Endodermal cell (in vitro differentiated cells): ENCODE measurements around the gene IPCEF1. TPM values are rescaled to one million over a fixed set of nuclear protein-coding genes. Genes with fewer than 3 reads are reported as not detected.

Experiments used
- DNase-seq: peaks from one replicate; pipeline ENCODE4 v3.0.0-alpha.2; 2017
- H3K27ac ChIP-seq: 2 replicates; pipeline ENCODE4 v1.5.1; 2013; ENCODE audit warnings: mild to moderate bottlenecking, low read depth, low read length, moderate library complexity
- H3K27me3 ChIP-seq: 2 replicates; pipeline ENCODE4 v1.6.1; 2013; ENCODE audit warnings: mild to moderate bottlenecking, low read length, moderate library complexity; ENCODE audit not compliant: insufficient read depth, control insufficient read depth, poor library complexity, severe bottlenecking
- H3K36me3 ChIP-seq: 2 replicates; pipeline ENCODE4 v1.7.0; 2013; ENCODE audit warnings: mild to moderate bottlenecking, low read length, moderate library complexity; ENCODE audit not compliant: control insufficient read depth, insufficient read depth
- H3K4me1 ChIP-seq: one replicate; pipeline ENCODE4 v1.7.0; 2013; ENCODE audit warnings: low read length; ENCODE audit not compliant: control insufficient read depth, insufficient read depth
- H3K4me3 ChIP-seq: 2 replicates; pipeline ENCODE4 v1.5.1; 2013; ENCODE audit warnings: mild to moderate bottlenecking, low read length, moderate library complexity
- H3K9ac ChIP-seq: 2 replicates; pipeline ENCODE4 v1.6.1; 2013; ENCODE audit warnings: mild to moderate bottlenecking, low read length, moderate library complexity; ENCODE audit not compliant: poor library complexity, severe bottlenecking; ENCODE audit errors: extremely low read depth
- H3K9me3 ChIP-seq: 2 replicates; pipeline ENCODE4 v1.6.1; 2013; ENCODE audit warnings: mild to moderate bottlenecking, low read length, moderate library complexity; ENCODE audit not compliant: control insufficient read depth
- H3K27ac Mint-ChIP-seq: 2 replicates; pipeline ENCODE4 v1.8.0; 2020; ENCODE audit warnings: mixed read lengths
- H3K27me3 Mint-ChIP-seq: 2 replicates; pipeline ENCODE4 v1.8.0; 2021; ENCODE audit warnings: mild to moderate bottlenecking, mixed read lengths; ENCODE audit not compliant: insufficient read depth
- H3K36me3 Mint-ChIP-seq: 2 replicates; pipeline ENCODE4 v1.8.0; 2020; ENCODE audit warnings: low read depth, mixed read lengths
- H3K4me1 Mint-ChIP-seq: 2 replicates; pipeline ENCODE4 v1.8.0; 2020; ENCODE audit warnings: mixed read lengths
- H3K4me3 Mint-ChIP-seq: 2 replicates; pipeline ENCODE4 v1.8.0; 2020; ENCODE audit warnings: mild to moderate bottlenecking, moderate library complexity, mixed read lengths
- H3K9me3 Mint-ChIP-seq: 2 replicates; pipeline ENCODE4 v1.8.0; 2020; ENCODE audit warnings: mild to moderate bottlenecking, mixed read lengths
- WGBS, 2 experiments: methylation state at CpG; one replicate each; pipeline versions ENCODE4 v1.1.5 to v1.1.7; 2013; ENCODE audit warnings: missing lambda C conversion rate in 2 of 2, mixed read lengths in 1 of 2; ENCODE audit not compliant: insufficient coverage in 1 of 2, insufficient read length in 1 of 2; 5-methylcytosine and 5-hydroxymethylcytosine counted together
- total RNA-seq, 2 donors: library from RNA; stranded (reverse); fragmentation: NEBNext Ultra II Directional in 1 of 2; extraction: Animal tissue kit (Norgen Biotek cat#: 25700) in 1 of 2; gene quantifications; 2 replicates in 1 of 2; 3 replicates in 1 of 2; pipeline ENCODE4 v1.2.1, GENCODE V29; 2021
- TF ChIP-seq, protein P1 (sequence below): fragments of 200-600 bp; sonication (generic); conservative IDR thresholded peaks from 2 replicates; pipeline ENCODE4 v1.5.0; 2021; ENCODE audit warnings: antibody characterized with exemption, mild to moderate bottlenecking

IPCEF1 gene
- total RNA-seq, 2 donors from 2014 or later, result 2.2 to 2.8 TPM

DNA sequence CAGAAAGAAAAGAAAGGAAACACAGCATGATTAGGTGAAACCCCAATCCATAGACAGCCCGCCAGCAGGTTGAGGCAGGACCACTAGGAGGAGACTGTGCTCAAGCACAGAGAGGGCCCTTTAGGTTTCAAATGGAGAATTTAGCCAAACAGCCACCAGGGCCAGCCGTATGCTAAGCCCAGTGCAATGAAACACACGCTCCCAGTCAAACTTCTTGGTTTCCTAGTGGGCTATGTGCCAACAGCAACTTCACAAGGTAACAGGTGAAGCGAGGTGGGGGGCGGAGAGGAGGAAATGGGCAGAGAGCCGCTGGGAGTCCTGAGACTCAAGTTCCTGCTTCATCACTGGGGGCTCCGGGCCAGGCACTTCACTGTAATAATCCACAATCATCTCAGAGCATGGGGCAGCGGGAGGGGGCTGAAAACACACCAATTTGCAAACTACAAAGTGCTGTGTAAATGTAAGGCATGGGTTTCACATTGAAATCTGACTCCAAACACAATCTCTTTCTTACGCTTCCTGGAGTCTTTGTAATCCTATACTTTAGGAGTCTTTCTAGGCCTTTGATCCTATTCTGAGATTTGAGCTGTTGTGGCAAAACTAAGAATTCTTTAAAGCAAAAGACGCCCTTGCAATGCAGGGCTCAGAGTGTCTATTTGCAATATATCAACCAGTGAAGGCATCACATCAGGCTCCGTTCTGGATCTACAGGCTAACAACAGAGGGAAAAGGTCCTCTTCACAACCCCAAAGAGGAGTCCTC lies 200.3 kb downstream of the IPCEF1 start:
- Mint-ChIP-seq H3K27ac (peak overlapping the region; percentile 80), H3K9me3 (peaks cover 9% of the 10 kb centered on the region), H3K4me1 (peaks cover 8% of the 10 kb centered on the region), H3K27me3 (no peaks in the 10 kb centered on the region), H3K4me3 (no peak overlapping the region), H3K36me3 (no peaks in the 10 kb centered on the region)
- WGBS, 2 experiments, result 84 to 91% methylated on average over 9 to 11 of the region's 11 CpGs
- H3K4me1 ChIP-seq, result no peaks in the 10 kb centered on the region
- no peaks in the 10 kb centered on the region for H3K36me3 ChIP-seq
- TF ChIP-seq, protein P1, sequence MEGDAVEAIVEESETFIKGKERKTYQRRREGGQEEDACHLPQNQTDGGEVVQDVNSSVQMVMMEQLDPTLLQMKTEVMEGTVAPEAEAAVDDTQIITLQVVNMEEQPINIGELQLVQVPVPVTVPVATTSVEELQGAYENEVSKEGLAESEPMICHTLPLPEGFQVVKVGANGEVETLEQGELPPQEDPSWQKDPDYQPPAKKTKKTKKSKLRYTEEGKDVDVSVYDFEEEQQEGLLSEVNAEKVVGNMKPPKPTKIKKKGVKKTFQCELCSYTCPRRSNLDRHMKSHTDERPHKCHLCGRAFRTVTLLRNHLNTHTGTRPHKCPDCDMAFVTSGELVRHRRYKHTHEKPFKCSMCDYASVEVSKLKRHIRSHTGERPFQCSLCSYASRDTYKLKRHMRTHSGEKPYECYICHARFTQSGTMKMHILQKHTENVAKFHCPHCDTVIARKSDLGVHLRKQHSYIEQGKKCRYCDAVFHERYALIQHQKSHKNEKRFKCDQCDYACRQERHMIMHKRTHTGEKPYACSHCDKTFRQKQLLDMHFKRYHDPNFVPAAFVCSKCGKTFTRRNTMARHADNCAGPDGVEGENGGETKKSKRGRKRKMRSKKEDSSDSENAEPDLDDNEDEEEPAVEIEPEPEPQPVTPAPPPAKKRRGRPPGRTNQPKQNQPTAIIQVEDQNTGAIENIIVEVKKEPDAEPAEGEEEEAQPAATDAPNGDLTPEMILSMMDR, result peak; percentile 94
- DNase-seq, result peak; percentile 87
- H3K9me3 ChIP-seq, result peaks cover 10% of the 10 kb centered on the region
- H3K27me3 ChIP-seq, result no peaks in the 10 kb centered on the region
- H3K9ac ChIP-seq, result no peak overlapping the region
- H3K27ac ChIP-seq, result no peak overlapping the region
- no peak overlapping the region for H3K4me3 ChIP-seq

DNA sequence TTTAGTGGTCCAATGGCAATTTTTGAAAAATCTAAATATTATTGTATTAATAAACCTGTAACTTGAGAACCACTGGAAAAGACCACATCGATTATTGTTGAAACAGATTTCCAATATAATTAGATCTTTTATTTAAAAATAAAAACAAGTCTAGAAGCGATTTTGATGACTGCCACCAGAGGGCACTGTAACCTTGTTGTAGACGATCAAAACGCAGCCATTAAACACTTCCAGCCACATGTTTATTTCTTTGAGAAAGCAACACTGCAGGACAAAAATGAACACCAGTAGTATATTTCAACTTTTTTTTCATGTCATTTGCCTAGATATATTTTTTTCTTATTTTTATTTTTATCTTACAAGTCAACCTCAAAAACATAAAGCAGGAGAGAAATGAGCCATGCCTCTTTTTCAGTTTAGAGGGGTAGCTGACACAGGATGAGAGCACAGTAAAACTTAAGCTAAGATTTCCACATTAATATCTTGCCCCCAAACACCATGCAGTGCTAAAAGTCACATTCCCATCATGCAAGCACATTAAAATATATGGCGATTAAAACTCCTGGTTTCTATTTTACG lies 202.1 kb downstream of the IPCEF1 start:
- H3K36me3 ChIP-seq, result no peaks in the 10 kb centered on the region
- Mint-ChIP-seq H3K27ac (no peak overlapping the region), H3K9me3 (peaks cover 9% of the 10 kb centered on the region), H3K36me3 (no peaks in the 10 kb centered on the region), H3K4me1 (peaks cover 8% of the 10 kb centered on the region), H3K4me3 (no peak overlapping the region), H3K27me3 (no peaks in the 10 kb centered on the region)
- peaks cover 10% of the 10 kb centered on the region for H3K9me3 ChIP-seq
- no peaks in the 10 kb centered on the region for H3K27me3 ChIP-seq
- peak; percentile 70 for DNase-seq
- 0 to 41% methylated on average over 1 to 5 of the region's 6 CpGs for WGBS, 2 experiments
- no peaks in the 10 kb centered on the region for H3K4me1 ChIP-seq
- H3K9ac ChIP-seq, result no peak overlapping the region
- no peak overlapping the region for H3K27ac ChIP-seq
- no peak overlapping the region for H3K4me3 ChIP-seq
- TF ChIP-seq, protein P1, result peak; percentile 92

DNA sequence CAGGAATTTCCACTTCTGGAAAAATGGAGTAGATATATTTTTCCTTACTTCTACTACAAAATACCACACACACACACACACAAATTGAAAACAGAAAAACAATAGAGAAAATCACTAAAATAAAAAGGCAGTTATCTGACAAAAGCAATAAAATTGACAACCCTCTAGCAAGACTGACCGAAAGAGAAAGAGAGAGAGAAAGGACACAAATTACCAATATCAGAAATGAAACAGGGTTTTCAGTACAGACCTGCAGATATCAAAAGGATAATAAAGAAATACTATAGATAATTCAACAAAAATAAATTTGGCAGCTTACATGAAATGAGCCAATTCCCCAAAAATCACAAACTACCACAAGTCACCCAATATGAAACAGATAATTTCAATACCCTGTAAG lies 212.8 kb downstream of the IPCEF1 start:
- H3K9me3 Mint-ChIP-seq, result no peaks in the 10 kb centered on the region
- no peaks in the 10 kb centered on the region for H3K27me3 Mint-ChIP-seq
- no peaks in the 10 kb centered on the region for H3K36me3 Mint-ChIP-seq
- no peak overlapping the region for H3K4me3 Mint-ChIP-seq
- no peaks in the 10 kb centered on the region for H3K4me1 ChIP-seq
- no peak for DNase-seq
- no peaks in the 10 kb centered on the region for H3K36me3 ChIP-seq
- no peaks in the 10 kb centered on the region for H3K27me3 ChIP-seq
- TF ChIP-seq, protein P1, result no peak
- H3K9me3 ChIP-seq, result no peaks in the 10 kb centered on the region
- no peak overlapping the region for H3K27ac Mint-ChIP-seq
- no peak overlapping the region for H3K4me3 ChIP-seq
- H3K9ac ChIP-seq, result no peak overlapping the region
- H3K4me1 Mint-ChIP-seq, result peaks cover 2% of the 10 kb centered on the region
- H3K27ac ChIP-seq, result no peak overlapping the region
- 100% methylated on average over 1 of the region's 1 CpG; no CpG with 5 or more reads in 1 of the 2 experiments for WGBS, 2 experiments
